ENCODE data around the gene CDH1.

Gene CDH1

DNA sequence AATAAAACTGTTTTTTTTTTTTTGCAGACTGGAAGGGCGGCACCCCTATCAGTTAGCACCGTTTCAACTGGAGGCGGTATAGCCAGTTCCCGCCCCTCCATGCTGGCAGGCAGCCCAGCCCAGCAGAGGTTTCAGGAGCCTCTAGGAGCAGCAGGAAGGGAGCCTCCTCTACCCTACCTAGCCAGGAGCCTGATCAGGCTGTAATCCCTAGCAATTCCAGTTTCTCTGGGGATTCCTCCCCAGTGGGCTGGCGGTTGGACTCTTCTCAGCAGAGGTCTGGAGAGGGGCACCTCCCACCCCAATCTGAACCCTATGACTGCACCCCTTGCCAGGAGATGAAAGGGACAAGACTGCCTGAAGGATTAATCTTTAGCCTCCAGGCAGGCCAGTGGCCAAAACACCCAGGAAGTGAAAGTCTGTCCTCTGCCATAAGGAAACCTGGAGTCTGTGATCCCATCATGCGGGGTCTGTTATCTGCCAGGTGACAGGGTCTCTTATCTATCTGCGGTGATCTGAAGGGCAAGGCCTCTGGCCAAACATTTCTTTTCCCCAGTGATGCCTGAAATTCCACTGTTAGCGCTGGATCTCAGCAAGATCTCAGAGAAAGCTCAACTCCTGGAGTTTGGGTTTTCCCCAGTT lies 4.9 kb upstream of the CDH1 start:
- no peak for DNase-seq (ENCODE audit: low read depth)

DNA sequence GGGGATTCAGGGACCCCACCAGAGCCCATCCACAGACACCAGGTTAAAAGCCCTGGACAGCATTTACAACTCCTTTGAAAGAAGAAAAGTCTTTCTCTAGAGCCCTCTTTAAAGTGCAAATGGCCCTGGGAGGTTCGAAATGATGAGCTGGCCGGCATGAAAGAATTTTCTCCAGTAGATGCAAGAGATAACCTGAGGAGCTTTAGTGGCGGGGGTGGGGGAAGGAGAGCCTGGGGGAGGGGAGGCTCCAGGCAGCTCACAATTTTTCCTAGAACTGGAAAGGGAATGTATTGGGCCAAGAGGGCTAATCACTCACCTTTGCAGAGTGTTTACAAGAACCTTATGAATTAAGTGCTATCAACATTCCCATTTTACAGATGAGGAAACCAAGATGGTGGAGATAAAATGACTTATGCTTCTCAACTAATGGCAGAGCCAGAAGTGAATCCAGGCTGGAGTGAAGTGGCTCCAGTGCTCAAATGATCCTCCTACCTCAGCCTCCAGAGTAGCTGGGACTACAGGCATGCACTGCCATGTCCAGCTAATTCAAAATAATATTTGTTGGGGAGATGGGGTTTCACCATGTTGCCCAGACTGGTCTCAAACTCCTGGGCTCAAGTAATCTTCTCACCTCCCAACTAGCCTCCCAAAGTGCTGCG lies 4.2 kb upstream of the CDH1 start:
- DNase-seq (ENCODE audit: low read depth), result no peak

GRCh38 chr16:68733570-68733969 lies 3.5 kb upstream of the CDH1 start:
- no peak for DNase-seq (ENCODE audit: low read depth)

DNA sequence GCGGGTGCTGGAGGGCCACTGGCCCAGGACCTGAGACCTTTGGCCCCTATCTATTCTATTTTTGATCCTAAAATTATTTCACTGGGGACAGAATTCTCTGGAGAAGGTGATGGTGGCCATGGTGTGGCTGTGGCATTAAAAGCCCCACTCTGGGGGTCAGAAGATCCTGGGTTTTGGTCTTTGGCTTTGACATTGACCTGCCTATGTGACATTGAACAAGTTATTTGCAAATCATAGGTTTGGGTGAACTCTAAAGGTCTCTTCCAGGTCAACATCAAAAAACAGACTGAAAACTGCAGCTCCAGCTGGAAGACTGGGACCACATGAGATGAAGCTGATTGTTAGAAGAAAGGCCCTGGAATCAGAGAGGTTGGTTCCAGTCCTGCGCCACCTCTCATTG lies 2.3 kb upstream of the CDH1 start:
- DNase-seq (ENCODE audit: low read depth), result no peak

GRCh38 chr16:68736561-68736960 lies 531 bp upstream of the CDH1 start:
- DNase-seq (ENCODE audit: low read depth), result no peak

- no peak for DNase-seq (ENCODE audit: low read depth)
Measured at GRCh38 chr16:68737730-68738629, 888 bp downstream of the CDH1 start.

GRCh38 chr16:68739964-68740627 lies 3.0 kb downstream of the CDH1 start:
- no peak for DNase-seq (ENCODE audit: low read depth)

- DNase-seq (ENCODE audit: low read depth), result no peak
Measured at GRCh38 chr16:68740628-68741346, 3.7 kb downstream of the CDH1 start.

- DNase-seq (ENCODE audit: low read depth), result no peak
Measured at GRCh38 chr16:68743664-68744063, 6.6 kb downstream of the CDH1 start.

- no peak for DNase-seq (ENCODE audit: low read depth)
Measured at GRCh38 chr16:68744744-68745280, 7.7 kb downstream of the CDH1 start.

- no peak for DNase-seq (ENCODE audit: low read depth)
Measured at GRCh38 chr16:68746951-68747350, 9.9 kb downstream of the CDH1 start.

- no peak for DNase-seq (ENCODE audit: low read depth)
Measured at GRCh38 chr16:68749432-68749831, 12.3 kb downstream of the CDH1 start.

GRCh38 chr16:68750193-68750695 lies 13.2 kb downstream of the CDH1 start:
- no peak for DNase-seq (ENCODE audit: low read depth)

DNA sequence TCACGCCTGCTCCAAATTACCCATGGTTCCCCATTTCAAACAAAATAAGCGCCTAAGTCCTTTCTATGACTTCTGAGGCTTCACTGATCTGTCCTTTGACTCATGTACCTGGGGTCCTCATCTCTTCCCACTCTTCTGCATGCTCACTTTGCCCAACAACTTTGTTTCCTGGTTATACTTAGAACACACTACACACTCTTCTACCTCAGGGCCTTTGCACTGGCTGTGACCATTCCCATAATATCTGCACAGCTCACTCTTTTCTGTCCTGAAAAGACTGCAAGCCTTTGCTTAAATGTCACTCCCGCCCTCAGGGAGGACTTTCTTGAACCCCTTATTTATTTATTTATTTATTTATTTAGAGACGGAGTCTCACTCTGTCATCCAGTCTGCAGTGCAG lies 14.1 kb downstream of the CDH1 start:
- DNase-seq (ENCODE audit: low read depth), result no peak

DNA sequence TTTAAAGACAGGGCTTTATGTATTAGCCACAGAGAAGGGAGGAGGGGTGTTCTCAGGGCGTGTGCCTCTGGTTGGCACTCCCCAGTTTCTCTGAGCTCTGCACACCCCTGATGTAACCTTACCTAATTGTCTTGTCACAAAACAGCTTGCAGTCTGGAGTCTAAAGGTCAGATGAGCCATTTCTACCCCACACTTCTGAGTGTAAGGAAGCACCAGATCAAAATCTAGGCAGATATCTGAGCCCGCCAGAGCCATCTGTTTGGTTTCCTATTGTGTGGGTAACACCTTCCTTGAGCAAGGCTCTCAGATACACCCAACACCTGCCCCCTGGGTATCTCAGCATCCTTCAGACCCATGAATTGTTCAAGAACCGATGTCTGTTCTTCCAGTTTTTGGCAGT lies 15.5 kb downstream of the CDH1 start:
- peak; percentile 53 for DNase-seq (ENCODE audit: low read depth)

- DNase-seq (ENCODE audit: low read depth), result no peak
Measured at GRCh38 chr16:68754084-68754792, 17.1 kb downstream of the CDH1 start.

- DNase-seq (ENCODE audit: low read depth), result peak; percentile 76
Measured at GRCh38 chr16:68756239-68756915, 19.3 kb downstream of the CDH1 start.

- no peak for DNase-seq (ENCODE audit: low read depth)
Measured at GRCh38 chr16:68757625-68757935, 20.5 kb downstream of the CDH1 start.

DNA sequence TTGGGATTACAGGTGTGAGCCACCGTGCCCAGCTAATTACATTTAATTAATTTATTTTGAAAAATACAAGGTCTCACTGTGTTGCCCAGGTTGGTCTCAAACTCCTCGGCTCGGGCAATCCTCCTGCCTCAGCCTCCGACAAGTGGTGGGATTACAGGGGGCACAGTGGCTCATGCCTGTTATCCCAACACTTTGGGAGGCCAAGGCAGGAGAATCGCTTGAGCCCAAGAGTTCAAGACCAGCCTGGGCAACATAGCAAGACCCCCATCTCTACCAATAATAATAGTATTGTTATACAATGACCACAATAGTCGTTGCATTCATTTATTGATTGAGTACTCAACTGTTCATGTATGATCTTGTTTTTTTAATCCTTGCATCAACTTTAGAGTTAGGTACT lies 22.0 kb downstream of the CDH1 start:
- no peak for DNase-seq (ENCODE audit: low read depth)

GRCh38 chr16:68760671-68761275 lies 23.7 kb downstream of the CDH1 start:
- peak; percentile 51 for DNase-seq (ENCODE audit: low read depth)

Measured in activated T-cell treated with anti-CD3 and anti-CD28 coated beads for 24 hours (primary cell).